NOMO-1 (cell line): Measurements from ENCODE around the gene ELAVL2.

Source experiments
- DNase-seq, 2 experiments: peaks; one replicate each; lab custom pipeline; 2025; ENCODE audit not compliant: unreplicated experiment in 2 of 2; lab: John Stamatoyannopoulos, UW

ELAVL2 gene

GRCh38 chr9:23826120-23826629 is at the start of gene ELAVL2:
ELAVL2 (minus strand) TSS chr9:23826240; CDS start chr9:23762234, 64,006 bp downstream.
- DNase-seq: no peak

GRCh38 chr9:23858234-23858633 is 32.2 kb upstream of the ELAVL2 start:
- no peak for DNase-seq

DNA sequence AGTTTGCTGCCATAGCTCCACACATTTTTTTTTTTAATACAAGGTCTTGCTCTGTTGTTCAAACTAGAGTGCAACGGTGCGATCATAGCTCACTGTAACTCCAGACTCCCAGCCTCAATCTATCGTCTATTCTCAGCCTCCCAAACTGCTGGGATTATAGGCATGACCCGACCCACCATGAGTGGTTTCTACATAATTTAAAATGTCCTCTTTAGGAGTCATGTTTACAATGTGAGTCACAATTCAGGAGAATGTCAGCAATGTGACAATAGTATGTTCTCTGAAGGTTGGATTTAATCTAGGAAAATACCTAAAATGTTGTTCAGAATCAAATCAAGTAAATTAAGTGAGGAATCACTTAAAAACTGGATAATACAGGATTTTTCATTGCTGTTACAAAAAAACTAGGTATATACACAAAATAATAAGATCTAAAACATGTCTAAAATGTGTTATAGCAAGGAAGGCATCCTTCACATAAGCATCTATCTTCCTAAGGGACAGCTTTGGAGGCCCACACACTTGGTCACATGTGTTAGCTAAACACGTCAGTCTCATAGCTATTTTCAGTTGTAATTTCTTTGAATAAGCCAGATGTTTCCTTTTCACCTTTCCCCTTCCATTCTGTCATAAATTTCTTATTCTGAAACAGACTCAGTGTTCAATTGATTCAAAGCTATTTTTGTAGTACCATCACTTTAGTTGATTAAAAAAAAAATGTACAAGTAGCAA is 30.0 kb upstream of the ELAVL2 start:
- DNase-seq: no peak

GRCh38 chr9:23850690-23851629 is 24.9 kb upstream of the ELAVL2 start:
- no peak for DNase-seq

DNA sequence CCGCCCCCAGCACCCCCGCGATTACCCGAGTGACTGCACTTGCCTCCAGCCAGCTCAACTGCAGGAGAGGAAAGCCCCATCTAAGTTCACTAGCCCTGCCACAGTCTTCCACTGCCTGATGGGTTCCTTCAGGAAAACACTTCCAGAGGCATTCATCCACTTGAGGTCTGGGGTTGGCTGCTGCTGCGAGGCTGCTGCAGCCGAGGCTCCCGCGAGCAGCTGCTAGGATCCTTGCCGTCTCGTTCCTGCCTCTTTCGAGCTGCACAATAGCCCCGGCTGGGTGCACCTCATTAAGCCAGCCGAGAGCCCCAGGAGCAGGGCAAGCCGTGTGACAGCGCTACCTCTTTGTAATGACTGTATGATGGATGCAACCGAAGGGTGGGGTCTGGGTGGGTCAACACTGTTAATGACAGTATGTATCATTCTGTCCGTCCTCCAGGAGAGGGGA is 24.2 kb upstream of the ELAVL2 start:
- DNase-seq: no peak

DNA sequence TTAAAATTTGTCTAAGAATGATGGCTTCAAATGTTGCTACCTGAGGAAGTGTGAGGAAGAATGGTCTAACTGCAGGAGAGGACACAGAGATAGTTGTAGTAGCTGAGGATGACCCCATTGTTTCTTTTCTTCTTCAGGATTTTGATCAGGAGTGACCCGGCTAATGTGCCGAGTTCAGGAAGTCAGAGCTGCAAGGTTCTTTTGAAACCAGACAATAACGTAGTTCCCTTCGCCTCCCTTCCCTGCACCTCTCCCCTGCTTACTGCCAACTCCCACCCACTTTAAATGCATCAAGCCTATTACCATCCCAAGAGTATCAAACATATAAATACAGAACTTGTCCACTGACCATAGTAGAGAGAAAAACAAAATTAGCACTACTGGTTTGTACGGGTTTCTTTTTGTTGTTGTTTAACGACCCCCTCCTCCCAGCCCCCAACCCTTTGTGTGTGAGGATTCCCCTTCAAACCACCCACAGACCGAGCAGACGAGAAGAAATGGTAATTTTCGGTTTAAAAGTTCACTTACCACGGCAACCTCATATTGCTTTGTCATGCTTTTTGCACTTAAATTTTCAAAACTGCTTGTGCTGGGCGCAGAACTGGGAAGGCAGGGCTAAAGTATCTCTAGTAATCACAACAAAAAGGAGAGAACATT is 23.5 kb upstream of the ELAVL2 start:
- no peak for DNase-seq

- DNase-seq: no peak
These were observed 16.6 kb upstream of the ELAVL2 start for GRCh38 chr9:23842565-23843129.

- no peak for DNase-seq
These were observed 15.3 kb upstream of the ELAVL2 start for GRCh38 chr9:23841304-23841703.

- DNase-seq: no peak
These were observed 11.0 kb upstream of the ELAVL2 start for GRCh38 chr9:23837038-23837437.

- DNase-seq: no peak
These were observed 5.1 kb upstream of the ELAVL2 start for GRCh38 chr9:23830929-23831730.

DNA sequence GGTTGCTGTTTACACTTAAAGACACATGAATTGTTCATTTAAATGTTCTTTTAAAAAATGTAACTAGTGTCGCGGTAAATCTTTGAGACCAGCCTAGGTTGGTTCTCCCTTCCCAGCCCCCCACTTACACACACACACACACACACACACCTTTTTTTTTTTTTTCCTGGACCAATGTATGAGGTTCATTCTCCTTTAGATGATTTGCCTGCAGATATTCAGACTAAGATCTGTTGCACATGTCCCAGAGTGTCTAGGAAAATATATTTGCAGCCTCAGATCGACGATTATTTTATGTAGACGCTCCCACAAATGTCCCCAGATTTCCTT is 4.4 kb upstream of the ELAVL2 start:
- DNase-seq: no peak

- DNase-seq: no peak
These were observed 3.8 kb upstream of the ELAVL2 start for GRCh38 chr9:23829580-23830475.

DNA sequence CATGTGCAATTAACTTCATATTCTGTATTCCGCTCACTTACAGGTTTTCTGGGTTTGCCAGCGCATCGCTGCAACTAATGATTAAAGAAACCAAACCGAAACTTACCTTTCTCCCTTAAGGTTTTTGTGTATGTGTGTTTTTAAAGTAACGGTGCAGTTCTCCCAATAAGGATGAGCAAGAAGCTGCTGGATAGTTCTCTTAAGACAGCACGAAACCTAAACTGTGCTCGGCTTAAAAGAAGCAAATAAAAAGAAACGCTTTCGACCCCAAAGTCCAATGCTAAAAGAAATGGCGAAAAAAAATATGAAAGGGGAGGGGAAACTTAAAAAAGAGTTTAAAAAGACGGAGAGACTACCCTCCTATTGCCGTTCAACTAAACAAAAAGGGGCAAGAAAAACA is 340 bp downstream of the ELAVL2 start:
- DNase-seq: no peak

DNA sequence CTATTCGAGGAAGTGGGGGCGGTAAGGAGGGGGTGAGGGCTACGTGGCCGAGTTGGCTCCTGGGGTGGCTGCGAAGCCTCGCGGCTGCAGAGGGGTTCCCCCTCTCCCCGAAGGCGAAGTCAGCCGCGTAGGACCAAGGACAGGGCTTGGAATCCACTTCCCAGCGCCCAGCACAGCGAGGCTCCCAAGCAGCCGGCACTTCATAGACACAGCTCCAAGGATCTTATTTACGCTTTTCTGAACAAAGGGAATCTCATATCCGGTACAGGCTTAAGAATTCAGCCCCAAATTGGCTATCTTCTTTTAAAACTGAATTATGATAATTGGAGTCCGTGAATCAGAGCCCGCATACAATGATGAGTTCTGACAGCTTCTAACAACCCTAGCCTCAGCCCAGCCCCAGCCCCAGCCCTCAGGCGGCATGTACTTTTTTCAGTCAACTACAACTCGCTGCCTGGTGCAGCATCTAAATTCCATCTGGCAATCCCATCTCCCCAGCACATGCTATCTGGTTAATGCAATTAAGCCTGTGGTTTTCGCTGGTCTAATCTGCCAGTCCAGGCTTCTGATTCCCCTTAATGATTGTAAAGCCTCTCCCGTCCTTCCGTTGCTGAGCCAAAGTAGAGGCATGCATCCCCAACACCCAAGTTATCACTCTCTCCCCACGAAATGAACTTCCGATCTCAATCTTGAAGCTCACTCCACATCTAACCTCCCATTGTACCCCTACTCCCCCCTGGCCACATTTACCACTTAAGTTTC is 1.0 kb downstream of the ELAVL2 start:
- DNase-seq: no peak

GRCh38 chr9:23823986-23824829 is 1.8 kb downstream of the ELAVL2 start:
- DNase-seq: no peak

- DNase-seq: no peak
These were observed 2.8 kb downstream of the ELAVL2 start for GRCh38 chr9:23823269-23823668.
